H1 (cell line): Measurements from ENCODE around the gene GARNL3. TPM values are rescaled to one million over a fixed set of nuclear protein-coding genes. Genes with fewer than 3 reads are reported as not detected.

Experiments used
- CTBP2 ChIP-seq: IDR thresholded peaks from 2 replicates; pipeline ENCODE4 v1.7.0; 2011; ENCODE audit warnings: borderline replicate concordance, mild to moderate bottlenecking, moderate library complexity, mixed read lengths, low read length; ENCODE audit not compliant: insufficient read depth, insufficient read length
- EGR1 ChIP-seq: IDR thresholded peaks from 2 replicates; pipeline ENCODE4 v1.6.1; 2011; ENCODE audit warnings: low read depth, low read length, borderline replicate concordance
- HDAC6 ChIP-seq: IDR thresholded peaks from one replicate; pipeline ENCODE4 v1.7.1; 2012; ENCODE audit warnings: low read depth, mild to moderate bottlenecking, inconsistent platforms, low read length, moderate library complexity
- RXRA ChIP-seq: IDR thresholded peaks from 2 replicates; pipeline ENCODE4 v1.6.1; 2011; ENCODE audit warnings: low read depth, mild to moderate bottlenecking, low read length, moderate library complexity; ENCODE audit not compliant: insufficient read depth
- SIN3A ChIP-seq, 2 experiments: IDR thresholded peaks in 1 of 2; conservative IDR thresholded peaks in 1 of 2; 2 replicates each; pipeline ENCODE4 v1.6.1; 2011 to 2012; ENCODE audit warnings: low read length in 2 of 2, improper control_type of control experiment in 1 of 2, low read depth in 1 of 2, mild to moderate bottlenecking in 1 of 2
- TAF7 ChIP-seq: optimal IDR thresholded peaks from 2 replicates; pipeline ENCODE3; 2011; ENCODE audit warnings: low read depth, mild to moderate bottlenecking, inconsistent platforms, low read length, moderate library complexity, borderline replicate concordance
- TBP ChIP-seq: IDR thresholded peaks from 2 replicates; pipeline ENCODE4 v1.6.1; 2011; ENCODE audit warnings: low read depth, low read length, improper control_type of control experiment
- TEAD4 ChIP-seq: IDR thresholded peaks from 2 replicates; pipeline ENCODE4 v1.6.1; 2012; ENCODE audit warnings: low read depth, low read length, inconsistent platforms, mixed read lengths
- polyA plus RNA-seq, 7 experiments: library from polyadenylated mRNA; depleted of rRNA in 3 of 7; stranded (reverse) in 5 of 7; unstranded in 2 of 7; fragments of >200 nt in 5 of 7; fragments of 200-250 nt in 2 of 7; gene quantifications; 1 replicate in 5 of 7; 2 replicates in 1 of 7; 4 replicates in 1 of 7; pipeline versions ENCODE4 v1.2.1 to v1.2.3, GENCODE V29; 2011 to 2013; ENCODE audit warnings: missing spikeins in 2 of 7, mixed read lengths in 2 of 7
- total RNA-seq: library from RNA; stranded (reverse); fragmentation: NEBNext Ultra II Directional; extraction: Animal tissue kit (Norgen Biotek cat#: 25700); gene quantifications from 2 replicates; pipeline ENCODE4 v1.2.1, GENCODE V29; 2021
- TF ChIP-seq, protein P1 (sequence below): fragments of 300-600 bp; sonication (generic); IDR thresholded peaks from 2 replicates; pipeline ENCODE4 v1.7.1; 2012; ENCODE audit warnings: low read length, moderate library complexity, mild to moderate bottlenecking, inconsistent platforms; ENCODE audit not compliant: insufficient replicate concordance

Gene GARNL3
- total and polyA plus RNA-seq, 2 of the 8 experiments (the other 6 are each of a cell fraction or from before 2014, with no cell fraction given) = 6.5 to 18.3 TPM

DNA sequence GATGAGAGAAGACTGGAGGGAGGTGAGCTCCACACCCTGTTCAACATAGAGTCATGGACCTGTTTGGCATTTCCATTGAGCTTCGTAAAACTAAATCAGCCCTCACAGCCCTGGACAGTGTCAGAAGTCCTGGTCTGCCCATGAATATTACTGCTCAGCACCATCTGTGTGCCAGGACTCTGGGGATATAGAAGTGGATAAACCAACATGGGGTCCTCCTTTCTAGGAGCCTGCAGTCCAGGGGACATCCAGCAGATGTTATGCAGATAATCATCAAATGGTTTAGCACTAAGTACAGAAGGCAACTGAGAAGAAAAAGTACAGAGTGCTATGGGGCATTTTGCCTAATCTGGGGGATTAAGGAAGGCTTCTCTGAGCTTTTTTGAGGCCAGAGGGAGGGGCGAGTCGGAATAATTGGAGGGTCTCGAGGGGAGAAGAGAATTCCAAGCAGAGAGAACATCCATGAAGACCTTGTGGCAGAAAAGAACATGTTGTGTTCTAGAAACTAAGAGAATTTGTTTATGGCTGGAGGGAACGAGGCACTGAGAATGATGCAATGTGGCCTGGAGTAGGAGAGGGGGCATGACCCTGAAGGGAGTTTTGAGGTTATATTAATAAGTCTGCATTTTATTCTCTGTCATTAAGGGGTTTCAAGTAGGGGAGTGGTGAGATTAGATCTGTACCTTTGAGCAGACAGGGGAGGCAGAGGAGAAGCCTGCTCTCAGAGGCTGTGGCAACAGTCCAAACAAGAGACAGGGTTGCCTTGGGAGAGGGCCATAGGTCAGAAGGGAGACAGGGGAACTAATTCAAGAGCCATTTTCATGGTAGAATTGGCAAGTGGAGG lies 68.9 kb downstream of the GARNL3 start (continued):
- TF ChIP-seq, protein P1, sequence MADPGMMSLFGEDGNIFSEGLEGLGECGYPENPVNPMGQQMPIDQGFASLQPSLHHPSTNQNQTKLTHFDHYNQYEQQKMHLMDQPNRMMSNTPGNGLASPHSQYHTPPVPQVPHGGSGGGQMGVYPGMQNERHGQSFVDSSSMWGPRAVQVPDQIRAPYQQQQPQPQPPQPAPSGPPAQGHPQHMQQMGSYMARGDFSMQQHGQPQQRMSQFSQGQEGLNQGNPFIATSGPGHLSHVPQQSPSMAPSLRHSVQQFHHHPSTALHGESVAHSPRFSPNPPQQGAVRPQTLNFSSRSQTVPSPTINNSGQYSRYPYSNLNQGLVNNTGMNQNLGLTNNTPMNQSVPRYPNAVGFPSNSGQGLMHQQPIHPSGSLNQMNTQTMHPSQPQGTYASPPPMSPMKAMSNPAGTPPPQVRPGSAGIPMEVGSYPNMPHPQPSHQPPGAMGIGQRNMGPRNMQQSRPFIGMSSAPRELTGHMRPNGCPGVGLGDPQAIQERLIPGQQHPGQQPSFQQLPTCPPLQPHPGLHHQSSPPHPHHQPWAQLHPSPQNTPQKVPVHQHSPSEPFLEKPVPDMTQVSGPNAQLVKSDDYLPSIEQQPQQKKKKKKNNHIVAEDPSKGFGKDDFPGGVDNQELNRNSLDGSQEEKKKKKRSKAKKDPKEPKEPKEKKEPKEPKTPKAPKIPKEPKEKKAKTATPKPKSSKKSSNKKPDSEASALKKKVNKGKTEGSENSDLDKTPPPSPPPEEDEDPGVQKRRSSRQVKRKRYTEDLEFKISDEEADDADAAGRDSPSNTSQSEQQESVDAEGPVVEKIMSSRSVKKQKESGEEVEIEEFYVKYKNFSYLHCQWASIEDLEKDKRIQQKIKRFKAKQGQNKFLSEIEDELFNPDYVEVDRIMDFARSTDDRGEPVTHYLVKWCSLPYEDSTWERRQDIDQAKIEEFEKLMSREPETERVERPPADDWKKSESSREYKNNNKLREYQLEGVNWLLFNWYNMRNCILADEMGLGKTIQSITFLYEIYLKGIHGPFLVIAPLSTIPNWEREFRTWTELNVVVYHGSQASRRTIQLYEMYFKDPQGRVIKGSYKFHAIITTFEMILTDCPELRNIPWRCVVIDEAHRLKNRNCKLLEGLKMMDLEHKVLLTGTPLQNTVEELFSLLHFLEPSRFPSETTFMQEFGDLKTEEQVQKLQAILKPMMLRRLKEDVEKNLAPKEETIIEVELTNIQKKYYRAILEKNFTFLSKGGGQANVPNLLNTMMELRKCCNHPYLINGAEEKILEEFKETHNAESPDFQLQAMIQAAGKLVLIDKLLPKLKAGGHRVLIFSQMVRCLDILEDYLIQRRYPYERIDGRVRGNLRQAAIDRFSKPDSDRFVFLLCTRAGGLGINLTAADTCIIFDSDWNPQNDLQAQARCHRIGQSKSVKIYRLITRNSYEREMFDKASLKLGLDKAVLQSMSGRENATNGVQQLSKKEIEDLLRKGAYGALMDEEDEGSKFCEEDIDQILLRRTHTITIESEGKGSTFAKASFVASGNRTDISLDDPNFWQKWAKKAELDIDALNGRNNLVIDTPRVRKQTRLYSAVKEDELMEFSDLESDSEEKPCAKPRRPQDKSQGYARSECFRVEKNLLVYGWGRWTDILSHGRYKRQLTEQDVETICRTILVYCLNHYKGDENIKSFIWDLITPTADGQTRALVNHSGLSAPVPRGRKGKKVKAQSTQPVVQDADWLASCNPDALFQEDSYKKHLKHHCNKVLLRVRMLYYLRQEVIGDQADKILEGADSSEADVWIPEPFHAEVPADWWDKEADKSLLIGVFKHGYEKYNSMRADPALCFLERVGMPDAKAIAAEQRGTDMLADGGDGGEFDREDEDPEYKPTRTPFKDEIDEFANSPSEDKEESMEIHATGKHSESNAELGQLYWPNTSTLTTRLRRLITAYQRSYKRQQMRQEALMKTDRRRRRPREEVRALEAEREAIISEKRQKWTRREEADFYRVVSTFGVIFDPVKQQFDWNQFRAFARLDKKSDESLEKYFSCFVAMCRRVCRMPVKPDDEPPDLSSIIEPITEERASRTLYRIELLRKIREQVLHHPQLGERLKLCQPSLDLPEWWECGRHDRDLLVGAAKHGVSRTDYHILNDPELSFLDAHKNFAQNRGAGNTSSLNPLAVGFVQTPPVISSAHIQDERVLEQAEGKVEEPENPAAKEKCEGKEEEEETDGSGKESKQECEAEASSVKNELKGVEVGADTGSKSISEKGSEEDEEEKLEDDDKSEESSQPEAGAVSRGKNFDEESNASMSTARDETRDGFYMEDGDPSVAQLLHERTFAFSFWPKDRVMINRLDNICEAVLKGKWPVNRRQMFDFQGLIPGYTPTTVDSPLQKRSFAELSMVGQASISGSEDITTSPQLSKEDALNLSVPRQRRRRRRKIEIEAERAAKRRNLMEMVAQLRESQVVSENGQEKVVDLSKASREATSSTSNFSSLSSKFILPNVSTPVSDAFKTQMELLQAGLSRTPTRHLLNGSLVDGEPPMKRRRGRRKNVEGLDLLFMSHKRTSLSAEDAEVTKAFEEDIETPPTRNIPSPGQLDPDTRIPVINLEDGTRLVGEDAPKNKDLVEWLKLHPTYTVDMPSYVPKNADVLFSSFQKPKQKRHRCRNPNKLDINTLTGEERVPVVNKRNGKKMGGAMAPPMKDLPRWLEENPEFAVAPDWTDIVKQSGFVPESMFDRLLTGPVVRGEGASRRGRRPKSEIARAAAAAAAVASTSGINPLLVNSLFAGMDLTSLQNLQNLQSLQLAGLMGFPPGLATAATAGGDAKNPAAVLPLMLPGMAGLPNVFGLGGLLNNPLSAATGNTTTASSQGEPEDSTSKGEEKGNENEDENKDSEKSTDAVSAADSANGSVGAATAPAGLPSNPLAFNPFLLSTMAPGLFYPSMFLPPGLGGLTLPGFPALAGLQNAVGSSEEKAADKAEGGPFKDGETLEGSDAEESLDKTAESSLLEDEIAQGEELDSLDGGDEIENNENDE = no peak
- TF ChIP-seq SIN3A (conservative IDR thresholded peaks at IDR 0.05 in 1 of 2, IDR thresholded peaks at IDR 0.05 in 1 of 2; ENCODE audit: low read depth in 1 of 2, low read length in 2 of 2) = no peak
- no peak for TF ChIP-seq TEAD4
- no peak for TF ChIP-seq CTBP2
- no peak for TF ChIP-seq RXRA
- TF ChIP-seq HDAC6 = no peak
- TF ChIP-seq EGR1 = no peak
- TF ChIP-seq TBP = no peak
- no peak for TF ChIP-seq TAF7
